Keratinocyte (primary cell): ENCODE measurements around the gene ENO2. TPM values are rescaled to one million over a fixed set of nuclear protein-coding genes. Genes with fewer than 3 reads are reported as not detected.
A peak's percentile ranks its signal among the peaks of the same experiment; 100 is the strongest.

Source experiments
- DNase-seq: peaks from one replicate; pipeline ENCODE4 v3.0.0-alpha.2; 2011; ENCODE audit warnings: low read depth, missing footprints, low spot score
- FAIRE-seq: peaks from 2 replicates; lab custom pipeline; 2011; peaks lifted over from hg19 to GRCh38; lab: Jason Lieb, UNC
- H2AFZ ChIP-seq: 2 replicates; pipeline ENCODE4 v1.6.0; 2012; ENCODE audit warnings: low read length, control low read depth, inconsistent platforms; ENCODE audit not compliant: control insufficient read depth
- H3K27ac ChIP-seq: 2 replicates; pipeline ENCODE4 v1.5.1; 2011; ENCODE audit warnings: low read length; ENCODE audit not compliant: control insufficient read depth, insufficient read depth
- H3K27me3 ChIP-seq: 3 replicates; pipeline ENCODE4 v1.6.0; 2011; ENCODE audit warnings: low read length; ENCODE audit not compliant: control insufficient read depth, insufficient read depth; ENCODE audit errors: extremely low read depth
- H3K36me3 ChIP-seq, 2 experiments: 2 replicates in 1 of 2; 3 replicates in 1 of 2; pipeline ENCODE4 v1.5.1; 2011; ENCODE audit warnings: low read length in 2 of 2, mild to moderate bottlenecking in 1 of 2; ENCODE audit not compliant: control insufficient read depth in 2 of 2, insufficient read depth in 2 of 2; ENCODE audit errors: extremely low read depth in 1 of 2
- H3K4me1 ChIP-seq: 3 replicates; pipeline ENCODE4 v1.5.1; 2011; ENCODE audit warnings: low read length; ENCODE audit not compliant: control insufficient read depth, insufficient read depth; ENCODE audit errors: extremely low read depth
- H3K4me2 ChIP-seq: 3 replicates; pipeline ENCODE4 v1.6.0; 2011; ENCODE audit warnings: low read depth, low read length; ENCODE audit not compliant: control insufficient read depth, insufficient read depth; ENCODE audit errors: extremely low read depth
- H3K4me3 ChIP-seq, 3 experiments: fragments of 200-600 bp in 1 of 3; sonication (generic) in 1 of 3; 2 replicates in 2 of 3; 3 replicates in 1 of 3; pipeline ENCODE4 v1.5.1; 2011 to 2016; ENCODE audit warnings: low read length in 3 of 3, mild to moderate bottlenecking in 3 of 3, control low read depth in 2 of 3, inconsistent platforms in 1 of 3, low read depth in 1 of 3, mixed read lengths in 1 of 3, mixed run types in 1 of 3, moderate library complexity in 1 of 3; ENCODE audit not compliant: control insufficient read depth in 2 of 3, insufficient read depth in 2 of 3; ENCODE audit errors: extremely low read depth in 1 of 3
- H3K79me2 ChIP-seq: 2 replicates; pipeline ENCODE4 v1.6.0; 2012; ENCODE audit warnings: low read length; ENCODE audit not compliant: control insufficient read depth, insufficient read depth
- H3K9ac ChIP-seq: 3 replicates; pipeline ENCODE4 v1.6.0; 2011; ENCODE audit warnings: low read length; ENCODE audit not compliant: control insufficient read depth, insufficient read depth; ENCODE audit errors: extremely low read depth
- H3K9me1 ChIP-seq: 3 replicates; pipeline ENCODE4 v1.6.0; 2011; ENCODE audit warnings: low read length; ENCODE audit not compliant: control insufficient read depth, insufficient read depth; ENCODE audit errors: extremely low read depth
- H3K9me3 ChIP-seq: 2 replicates; pipeline ENCODE4 v1.5.1; 2012; ENCODE audit warnings: low read depth, low read length; ENCODE audit not compliant: control insufficient read depth
- H4K20me1 ChIP-seq: 3 replicates; pipeline ENCODE4 v1.6.0; 2011; ENCODE audit warnings: low read length; ENCODE audit not compliant: control insufficient read depth, insufficient read depth; ENCODE audit errors: extremely low read depth
- CTCF ChIP-seq, 3 experiments: IDR thresholded peaks in 1 of 3; conservative IDR thresholded peaks in 1 of 3; optimal IDR thresholded peaks in 1 of 3; 2 replicates in 2 of 3; 3 replicates in 1 of 3; pipeline versions ENCODE3 to v1.5.1; 2011; ENCODE audit warnings: low read length in 3 of 3, mild to moderate bottlenecking in 3 of 3, moderate library complexity in 2 of 3, control low read depth in 1 of 3, inconsistent platforms in 1 of 3; ENCODE audit not compliant: insufficient read depth in 2 of 3; ENCODE audit errors: extremely low read depth in 1 of 3
- EZH2 ChIP-seq: IDR thresholded peaks from one replicate; pipeline ENCODE4 v1.6.1; 2012; ENCODE audit warnings: inconsistent platforms, mild to moderate bottlenecking, low read length, moderate library complexity
- dilution Hi-C: fragments of 300-500 bp; cut with MboI; formaldehyde crosslinking; loops from one replicate; pipeline ENCODE4 v1.7.0; 2020; ENCODE audit warnings: low sequenced_read_pairs; ENCODE audit not compliant: extremely low pct_ligation_motif_present
- polyA plus RNA-seq, 5 experiments: library from polyadenylated mRNA; depleted of rRNA in 3 of 5; stranded (reverse) in 3 of 5; stranded (forward) in 1 of 5; unstranded in 1 of 5; fragments of >200 nt; gene quantifications; 1 replicate in 1 of 5; 2 replicates in 3 of 5; 3 replicates in 1 of 5; pipeline versions ENCODE4 v1.2.1 to v1.2.3, GENCODE V29; 2011 to 2012; ENCODE audit warnings: missing spikeins in 2 of 5, low read depth in 1 of 5, low replicate concordance in 1 of 5

Gene ENO2
- polyA plus RNA-seq, 1 donor (not counting 4 experiments of a cell fraction or from before 2014, with no cell fraction given), result 1.7 TPM

GRCh38 chr12:6923851-6924250 is 9.5 kb downstream of the ENO2 start:
- H3K27me3 ChIP-seq, result no peaks in the 10 kb centered on the region
- no peak overlapping the region for H3K4me2 ChIP-seq
- H3K9me1 ChIP-seq, result peaks cover 2% of the 10 kb centered on the region
- no peak overlapping the region for H3K27ac ChIP-seq
- no peak overlapping the region for H3K4me3 ChIP-seq
- H3K9ac ChIP-seq, result no peak overlapping the region
- no peak overlapping the region for H2AFZ ChIP-seq
- no peak for DNase-seq
- dilution Hi-C loops, result no loop called here
- no peaks in the 10 kb centered on the region for H3K9me3 ChIP-seq
- H3K79me2 ChIP-seq, result peaks cover 14% of the 10 kb centered on the region
- H3K4me1 ChIP-seq, result peaks cover 39% of the 10 kb centered on the region
- H3K36me3 ChIP-seq, result no peaks in the 10 kb centered on the region
- TF ChIP-seq CTCF (optimal IDR thresholded peaks at IDR 0.05 in 1 of 3, IDR thresholded peaks at IDR 0.05 in 1 of 3, conservative IDR thresholded peaks at IDR 0.05 in 1 of 3; ENCODE audit: extremely low read depth in 1 of 3, insufficient read depth in 2 of 3, low read length in 3 of 3) (no peak), EZH2 (no peak)
- no peaks in the 10 kb centered on the region for H4K20me1 ChIP-seq
- no peak for FAIRE-seq

- H3K27ac ChIP-seq, result peak overlapping the region; percentile 77
- peak overlapping the region; percentile 92 for H3K4me2 ChIP-seq
- TF ChIP-seq CTCF (optimal IDR thresholded peaks at IDR 0.05 in 1 of 3, IDR thresholded peaks at IDR 0.05 in 1 of 3, conservative IDR thresholded peaks at IDR 0.05 in 1 of 3; ENCODE audit: extremely low read depth in 1 of 3, insufficient read depth in 2 of 3, low read length in 3 of 3) (no peak), EZH2 (no peak)
- H3K4me1 ChIP-seq, result peaks cover 41% of the 10 kb centered on the region
- H2AFZ ChIP-seq, result peak overlapping the region; percentile 61
- H3K36me3 ChIP-seq, result no peaks in the 10 kb centered on the region
- H3K79me2 ChIP-seq, result peaks cover 27% of the 10 kb centered on the region
- DNase-seq (no peak), FAIRE-seq (peak; percentile 13)
- H4K20me1 ChIP-seq, result peaks cover 4% of the 10 kb centered on the region
- peak overlapping the region in 2 of 3 experiments; percentile 59 to 65 for H3K4me3 ChIP-seq
- H3K27me3 ChIP-seq, result no peaks in the 10 kb centered on the region
- no peaks in the 10 kb centered on the region for H3K9me3 ChIP-seq
- H3K9ac ChIP-seq, result peak overlapping the region; percentile 60
- dilution Hi-C loops, result no loop called here
- H3K9me1 ChIP-seq, result peaks cover 3% of the 10 kb centered on the region
These were observed 10.8 kb downstream of the ENO2 start for GRCh38 chr12:6925239-6925539.
